Hepatocyte (in vitro differentiated cells): ENCODE data around the gene GABBR2. TPM values are rescaled to one million over a fixed set of nuclear protein-coding genes. Genes with fewer than 3 reads are reported as not detected.
"Not testable (repeated sequence)": the region's sequence is repeated elsewhere in the genome, so short reads cannot be mapped to it uniquely, and the experiment has no call there.

Source experiments
- DNase-seq: peaks from one replicate; pipeline ENCODE4 v3.0.0-alpha.2; 2016; ENCODE audit warnings: low spot score
- H2AFZ ChIP-seq: fragments of 200-600 bp; sonication (generic); 2 replicates; pipeline ENCODE4 v1.6.0; 2016; ENCODE audit warnings: antibody characterized with exemption, mild to moderate bottlenecking
- H3K27ac ChIP-seq: fragments of 200-600 bp; sonication (generic); 2 replicates; pipeline ENCODE4 v1.5.1; 2016; ENCODE audit warnings: mild to moderate bottlenecking
- H3K27me3 ChIP-seq: fragments of 200-600 bp; sonication (generic); 2 replicates; pipeline ENCODE4 v1.6.1; 2016
- H3K36me3 ChIP-seq: fragments of 200-600 bp; sonication (generic); replicated peaks from 2 replicates; pipeline ENCODE4 v1.5.1; 2016; ENCODE audit warnings: low read depth; ENCODE audit not compliant: insufficient read depth
- H3K4me1 ChIP-seq: fragments of 200-600 bp; sonication (generic); 2 replicates; pipeline ENCODE4 v1.5.1; 2016; ENCODE audit warnings: mild to moderate bottlenecking, moderate library complexity; ENCODE audit not compliant: insufficient read depth
- H3K4me2 ChIP-seq: fragments of 200-600 bp; sonication (generic); 2 replicates; pipeline ENCODE4 v1.6.0; 2016
- H3K4me3 ChIP-seq: fragments of 200-600 bp; sonication (generic); 2 replicates; pipeline ENCODE4 v1.5.1; 2016; ENCODE audit warnings: mild to moderate bottlenecking
- H3K79me2 ChIP-seq: fragments of 200-600 bp; sonication (generic); 2 replicates; pipeline ENCODE4 v1.6.0; 2017; ENCODE audit warnings: mild to moderate bottlenecking
- H3K9me2 ChIP-seq: fragments of 200-600 bp; sonication (generic); replicated peaks from 2 replicates; pipeline ENCODE4 v1.6.0; 2017; ENCODE audit warnings: mild to moderate bottlenecking; ENCODE audit not compliant: insufficient read depth
- H3K9me3 ChIP-seq: fragments of 200-600 bp; sonication (generic); 2 replicates; pipeline ENCODE4 v1.5.1; 2016; ENCODE audit warnings: low read depth, mild to moderate bottlenecking
- H4K20me1 ChIP-seq: fragments of 200-600 bp; sonication (generic); 2 replicates; pipeline ENCODE4 v1.6.0; 2016; ENCODE audit warnings: mild to moderate bottlenecking; ENCODE audit not compliant: insufficient read depth, poor library complexity, severe bottlenecking
- EZH2 ChIP-seq: fragments of 200-600 bp; sonication (generic); IDR thresholded peaks from 2 replicates; pipeline ENCODE4 v1.6.1; 2016; ENCODE audit warnings: antibody characterized with exemption, mild to moderate bottlenecking, borderline replicate concordance
- EZH2phosphoT487 ChIP-seq: fragments of 200-600 bp; sonication (generic); IDR thresholded peaks from one replicate; pipeline ENCODE4 v1.6.1; 2018; ENCODE audit warnings: antibody characterized with exemption, mild to moderate bottlenecking, low read depth, moderate library complexity; ENCODE audit not compliant: unreplicated experiment, severe bottlenecking
- WGBS: methylation state at CpG from one replicate; pipeline ENCODE4 v1.1.6; 2016; ENCODE audit warnings: low lambda C conversion rate; ENCODE audit errors: missing lambda C conversion rate; 5-methylcytosine and 5-hydroxymethylcytosine counted together
- polyA plus RNA-seq: library from polyadenylated mRNA; unstranded; fragments of >200 nt; fragmentation: Nextera tagmentation; extraction: Ambion mirVana; gene quantifications from 2 replicates; pipeline ENCODE4 v1.2.1, GENCODE V29; 2016
- total RNA-seq: library from RNA; depleted of rRNA; stranded (reverse); fragments of >200 nt; gene quantifications from 2 replicates; pipeline ENCODE4 v1.2.3, GENCODE V29; 2014
- TF ChIP-seq, protein P1 (sequence below): fragments of 200-600 bp; sonication (generic); IDR thresholded peaks from 2 replicates; pipeline ENCODE4 v1.5.1; 2016; ENCODE audit warnings: antibody characterized with exemption, mild to moderate bottlenecking; ENCODE audit not compliant: poor library complexity

The GABBR2 gene
- total and polyA plus RNA-seq, 2 experiments from 2014 or later = 0.20 to 0.28 TPM

DNA sequence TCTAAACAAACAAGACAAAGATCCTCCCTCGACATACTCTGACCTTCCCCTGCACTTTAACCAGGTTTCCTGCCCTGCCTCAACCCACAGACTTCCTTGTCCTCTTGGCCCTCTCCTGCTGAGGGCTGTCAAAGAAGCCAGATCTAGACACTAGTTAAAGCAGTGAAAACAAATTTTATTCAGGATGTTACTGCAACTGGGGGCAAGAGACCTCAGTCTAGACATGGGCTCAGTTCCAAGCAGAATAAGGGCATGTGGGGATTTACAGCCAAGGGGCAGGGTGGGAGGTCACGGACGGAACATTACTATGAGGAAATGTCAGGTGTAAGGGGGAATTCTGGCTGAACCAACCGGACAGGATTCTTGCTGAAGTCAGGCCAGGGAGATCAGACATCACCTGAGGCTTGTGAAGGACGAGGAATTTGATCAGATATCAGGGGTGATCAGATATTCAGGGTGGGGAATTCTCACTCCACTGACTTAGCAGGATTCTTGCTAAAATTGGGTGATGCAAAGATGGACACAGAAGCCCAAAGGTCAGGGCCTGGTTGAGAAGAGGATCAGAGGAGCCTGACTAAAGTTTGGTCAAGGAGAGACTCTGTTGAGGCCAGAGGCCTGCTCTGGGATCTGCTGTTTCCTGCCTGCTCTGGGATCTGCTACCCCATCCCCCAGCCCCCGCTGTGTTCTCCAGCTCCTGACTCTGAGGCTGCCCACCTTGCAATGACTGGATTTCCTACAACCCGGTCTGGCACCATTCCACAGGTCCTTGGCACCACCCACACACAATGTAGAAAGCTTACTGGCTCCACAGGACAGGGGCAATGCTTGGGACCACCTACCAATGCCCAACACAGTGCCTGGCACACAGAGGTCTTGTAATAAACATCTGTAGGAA, 21.5 kb downstream of the GABBR2 start:
- H3K4me2 ChIP-seq = no peak overlapping the region
- TF ChIP-seq EZH2phosphoT487 (no peak), EZH2 (no peak)
- TF ChIP-seq, protein P1, sequence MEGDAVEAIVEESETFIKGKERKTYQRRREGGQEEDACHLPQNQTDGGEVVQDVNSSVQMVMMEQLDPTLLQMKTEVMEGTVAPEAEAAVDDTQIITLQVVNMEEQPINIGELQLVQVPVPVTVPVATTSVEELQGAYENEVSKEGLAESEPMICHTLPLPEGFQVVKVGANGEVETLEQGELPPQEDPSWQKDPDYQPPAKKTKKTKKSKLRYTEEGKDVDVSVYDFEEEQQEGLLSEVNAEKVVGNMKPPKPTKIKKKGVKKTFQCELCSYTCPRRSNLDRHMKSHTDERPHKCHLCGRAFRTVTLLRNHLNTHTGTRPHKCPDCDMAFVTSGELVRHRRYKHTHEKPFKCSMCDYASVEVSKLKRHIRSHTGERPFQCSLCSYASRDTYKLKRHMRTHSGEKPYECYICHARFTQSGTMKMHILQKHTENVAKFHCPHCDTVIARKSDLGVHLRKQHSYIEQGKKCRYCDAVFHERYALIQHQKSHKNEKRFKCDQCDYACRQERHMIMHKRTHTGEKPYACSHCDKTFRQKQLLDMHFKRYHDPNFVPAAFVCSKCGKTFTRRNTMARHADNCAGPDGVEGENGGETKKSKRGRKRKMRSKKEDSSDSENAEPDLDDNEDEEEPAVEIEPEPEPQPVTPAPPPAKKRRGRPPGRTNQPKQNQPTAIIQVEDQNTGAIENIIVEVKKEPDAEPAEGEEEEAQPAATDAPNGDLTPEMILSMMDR = no peak
- no peaks in the 10 kb centered on the region for H3K36me3 ChIP-seq
- H4K20me1 ChIP-seq = no peaks in the 10 kb centered on the region
- H3K27ac ChIP-seq = no peak overlapping the region
- DNase-seq = no peak
- no peaks in the 10 kb centered on the region for H3K9me3 ChIP-seq
- H3K27me3 ChIP-seq = no peaks in the 10 kb centered on the region
- WGBS = 51% methylated on average over 7 of the region's 7 CpGs
- no peak overlapping the region for H2AFZ ChIP-seq
- no peaks in the 10 kb centered on the region for H3K79me2 ChIP-seq
- H3K4me1 ChIP-seq = no peaks in the 10 kb centered on the region
- H3K9me2 ChIP-seq = no peaks in the 10 kb centered on the region
- H3K4me3 ChIP-seq = no peak overlapping the region

DNA sequence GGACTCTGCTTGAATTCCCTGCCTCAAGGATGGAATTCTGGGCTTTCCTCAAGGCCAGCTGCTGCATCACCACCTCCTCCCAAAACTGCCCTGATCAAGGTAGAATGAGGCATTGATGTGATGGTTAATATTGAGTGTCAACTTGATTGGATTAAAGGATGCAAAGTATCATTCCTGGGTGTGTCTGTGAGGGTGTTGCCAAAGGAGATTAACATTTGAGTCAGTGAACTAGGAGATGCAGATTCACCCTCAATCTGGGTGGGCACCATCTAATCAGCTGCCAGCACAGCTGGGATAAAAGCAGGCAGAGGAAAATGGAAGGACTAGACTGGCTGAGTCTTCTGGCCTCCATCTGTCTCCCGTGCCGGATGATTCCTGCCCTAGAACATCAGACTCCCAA, 23.9 kb downstream of the GABBR2 start:
- not testable (repeated sequence) for H3K4me2 ChIP-seq, H3K4me1 ChIP-seq, H4K20me1 ChIP-seq, H3K27ac ChIP-seq, H2AFZ ChIP-seq, H3K36me3 ChIP-seq, H3K27me3 ChIP-seq, H3K9me3 ChIP-seq, H3K9me2 ChIP-seq, H3K79me2 ChIP-seq, DNase-seq, H3K4me3 ChIP-seq
- 93% methylated on average over 2 of the region's 2 CpGs for WGBS

DNA sequence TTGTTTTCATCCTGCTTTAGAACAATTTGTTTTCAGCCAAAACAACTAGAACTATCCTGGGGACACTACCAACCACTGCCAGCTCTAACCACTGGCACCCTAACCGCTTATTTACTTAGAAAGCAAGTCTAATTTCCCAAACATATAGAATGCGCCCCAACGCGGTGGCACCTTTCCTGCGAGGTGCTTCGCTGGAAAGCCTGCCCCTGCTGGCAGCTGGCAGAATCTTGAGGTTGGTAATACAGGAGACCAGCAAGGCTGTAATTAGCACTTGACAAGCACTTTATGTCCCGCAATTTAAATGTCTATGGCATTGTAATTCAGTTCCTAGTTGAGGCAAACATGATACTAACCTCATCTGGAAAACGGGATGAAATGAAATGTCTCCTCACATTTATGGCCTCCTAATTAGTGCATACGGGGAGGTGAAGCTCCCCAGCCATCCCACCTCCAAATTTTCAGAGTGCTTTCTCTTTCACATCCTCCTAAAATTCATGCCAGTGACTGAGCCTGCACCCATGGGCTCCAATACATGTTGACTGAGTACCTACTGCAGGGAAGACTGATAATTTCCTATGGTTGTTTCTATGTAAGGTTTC, 30.4 kb downstream of the GABBR2 start:
- Histone ChIP-seq H3K27me3 (peaks cover 13% of the 10 kb centered on the region), H3K4me1 (no peaks in the 10 kb centered on the region), H3K27ac (no peak overlapping the region), H3K4me3 (no peak overlapping the region), H3K9me3 (no peaks in the 10 kb centered on the region), H3K4me2 (no peak overlapping the region), H3K36me3 (no peaks in the 10 kb centered on the region), H4K20me1 (no peaks in the 10 kb centered on the region), H3K9me2 (no peaks in the 10 kb centered on the region), H2AFZ (no peak overlapping the region), H3K79me2 (no peaks in the 10 kb centered on the region)
- DNase-seq = no peak
- 16% methylated on average over 9 of the region's 9 CpGs for WGBS
- TF ChIP-seq EZH2phosphoT487 = no peak
- TF ChIP-seq, protein P1 = peak; percentile 37

DNA sequence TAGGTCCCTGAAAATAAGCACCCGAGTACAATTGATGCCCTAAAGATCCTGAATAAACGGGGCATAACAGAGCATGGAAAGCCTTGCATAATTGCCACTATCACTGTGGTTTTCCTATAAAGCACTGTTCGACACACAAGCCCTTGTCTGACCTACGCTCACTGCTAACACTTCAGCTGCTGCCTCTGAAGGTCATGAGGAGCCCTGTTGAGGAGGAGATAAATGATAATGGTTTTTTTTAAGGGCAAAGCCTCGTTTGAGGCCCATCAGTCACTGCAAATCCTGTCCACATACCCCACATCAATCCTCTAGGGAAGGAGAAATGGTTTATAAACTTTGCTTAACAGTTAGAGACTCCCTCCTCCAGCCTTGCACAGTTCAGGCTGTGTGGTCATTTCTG, 35.1 kb downstream of the GABBR2 start:
- no peak for DNase-seq
- H3K36me3 ChIP-seq = no peaks in the 10 kb centered on the region
- H3K9me2 ChIP-seq = no peaks in the 10 kb centered on the region
- no peak overlapping the region for H2AFZ ChIP-seq
- no peaks in the 10 kb centered on the region for H4K20me1 ChIP-seq
- WGBS = 70% methylated on average over 5 of the region's 5 CpGs
- no peak overlapping the region for H3K27ac ChIP-seq
- H3K27me3 ChIP-seq = peaks cover 11% of the 10 kb centered on the region
- no peaks in the 10 kb centered on the region for H3K79me2 ChIP-seq
- H3K4me1 ChIP-seq = no peaks in the 10 kb centered on the region
- H3K4me3 ChIP-seq = no peak overlapping the region
- H3K9me3 ChIP-seq = no peaks in the 10 kb centered on the region
- no peak overlapping the region for H3K4me2 ChIP-seq
- TF ChIP-seq, protein P1 = no peak
- TF ChIP-seq EZH2 (no peak), EZH2phosphoT487 (no peak)
